ENCODE measurements around the gene C2orf74.

C2orf74 gene

DNA sequence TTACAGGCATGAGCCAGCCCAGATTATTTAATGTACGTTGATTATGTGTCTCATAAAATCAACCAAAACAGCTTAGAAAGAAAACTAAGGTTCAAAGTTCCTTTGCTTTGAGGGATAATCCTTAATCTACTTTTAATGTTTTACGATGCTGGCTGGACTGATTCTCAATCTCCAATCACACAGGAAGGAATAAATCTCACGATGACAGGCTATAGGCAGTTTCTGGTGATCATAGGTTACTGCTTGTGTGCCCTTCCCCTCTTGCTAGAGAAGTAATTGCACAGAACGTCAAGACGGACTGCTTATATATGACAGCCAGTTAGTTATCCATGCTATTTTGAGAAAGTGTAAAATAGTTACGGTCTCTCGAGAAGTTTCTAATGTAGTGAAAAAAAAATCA lies 43.1 kb downstream of the C2orf74 start:
- ChIA-PET CTCF (interaction anchor here (0.8 to 2.7 kb wide), 4 partner anchors 9 to 28 kb away, joined by 3 to 7 read pairs (median 3); no protein-coding TSS in a partner anchor), POLR2A (no interaction called here)
- DNase-seq (ENCODE audit: extremely low spot score): no peak
- TF ChIP-seq, protein P1, sequence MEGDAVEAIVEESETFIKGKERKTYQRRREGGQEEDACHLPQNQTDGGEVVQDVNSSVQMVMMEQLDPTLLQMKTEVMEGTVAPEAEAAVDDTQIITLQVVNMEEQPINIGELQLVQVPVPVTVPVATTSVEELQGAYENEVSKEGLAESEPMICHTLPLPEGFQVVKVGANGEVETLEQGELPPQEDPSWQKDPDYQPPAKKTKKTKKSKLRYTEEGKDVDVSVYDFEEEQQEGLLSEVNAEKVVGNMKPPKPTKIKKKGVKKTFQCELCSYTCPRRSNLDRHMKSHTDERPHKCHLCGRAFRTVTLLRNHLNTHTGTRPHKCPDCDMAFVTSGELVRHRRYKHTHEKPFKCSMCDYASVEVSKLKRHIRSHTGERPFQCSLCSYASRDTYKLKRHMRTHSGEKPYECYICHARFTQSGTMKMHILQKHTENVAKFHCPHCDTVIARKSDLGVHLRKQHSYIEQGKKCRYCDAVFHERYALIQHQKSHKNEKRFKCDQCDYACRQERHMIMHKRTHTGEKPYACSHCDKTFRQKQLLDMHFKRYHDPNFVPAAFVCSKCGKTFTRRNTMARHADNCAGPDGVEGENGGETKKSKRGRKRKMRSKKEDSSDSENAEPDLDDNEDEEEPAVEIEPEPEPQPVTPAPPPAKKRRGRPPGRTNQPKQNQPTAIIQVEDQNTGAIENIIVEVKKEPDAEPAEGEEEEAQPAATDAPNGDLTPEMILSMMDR (IDR thresholded peaks at IDR 0.05; ENCODE audit: control extremely low read depth, extremely low read depth, low read depth, missing control alignments): no peak

DNA sequence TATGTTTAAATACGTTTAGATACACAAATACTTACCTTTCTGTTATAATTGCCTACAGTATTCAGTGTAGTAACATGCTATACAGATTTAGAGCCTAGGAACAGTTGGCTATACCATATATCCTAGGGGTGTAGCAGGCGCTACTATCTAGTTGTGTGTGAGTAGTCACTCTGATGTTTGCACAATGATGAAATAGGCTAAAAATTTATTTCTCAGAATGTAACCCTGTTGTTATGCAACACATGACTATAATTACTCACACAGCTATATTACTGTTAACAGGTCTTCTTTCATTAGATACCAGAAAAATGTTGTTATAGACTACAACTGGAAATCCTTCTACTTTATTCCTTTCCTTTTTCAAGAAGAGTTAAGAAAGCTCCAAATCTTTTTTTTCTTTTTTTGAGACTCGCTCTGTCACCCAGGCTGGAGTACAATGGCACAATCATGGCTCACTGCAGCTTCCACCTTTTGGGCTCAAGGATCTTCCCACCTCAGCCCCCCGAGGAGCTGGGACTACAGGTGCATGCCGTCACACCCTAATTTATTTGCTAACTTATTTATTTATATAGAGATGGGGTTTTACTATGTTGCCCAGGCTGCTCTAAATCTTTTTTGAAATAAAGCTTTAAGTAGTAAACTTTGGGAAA lies 48.5 kb downstream of the C2orf74 start:
- POLR2A ChIA-PET: no interaction called here
- TF ChIP-seq, protein P1 (IDR thresholded peaks at IDR 0.05; ENCODE audit: control extremely low read depth, extremely low read depth, low read depth, missing control alignments): no peak
- CTCF ChIA-PET: interaction anchor here (1.1 to 3.3 kb wide), 3 partner anchors 8 to 12 kb away, joined by 3 to 11 read pairs (median 7); no protein-coding TSS in a partner anchor
- DNase-seq (ENCODE audit: extremely low spot score): no peak

DNA sequence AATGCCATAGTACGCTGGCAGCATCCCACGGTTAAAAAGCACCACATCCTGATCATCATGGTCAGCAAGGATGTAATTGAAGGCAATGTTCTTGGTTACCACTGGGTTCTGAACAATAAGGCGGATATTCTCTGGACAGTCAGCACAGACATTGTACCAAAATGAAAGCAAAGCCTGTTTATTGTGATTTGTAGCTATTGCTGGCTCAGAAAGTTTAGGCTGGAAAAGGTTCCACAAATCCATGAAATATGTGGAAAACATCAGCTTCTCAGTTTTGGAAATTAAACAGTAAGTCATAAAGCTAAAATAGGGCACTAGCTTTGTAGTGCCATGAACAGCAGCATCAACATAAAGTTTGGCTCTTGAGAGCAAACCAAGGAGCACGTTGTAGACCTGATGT lies 52.2 kb downstream of the C2orf74 start:
- no peak for DNase-seq (ENCODE audit: extremely low spot score)
- ChIA-PET POLR2A (no interaction called here), CTCF (interaction anchor here (0.8 to 1.2 kb wide), 3 partner anchors 9 to 44 kb away, joined by 3 to 4 read pairs (median 3); no protein-coding TSS in a partner anchor)
- TF ChIP-seq, protein P1 (IDR thresholded peaks at IDR 0.05; ENCODE audit: control extremely low read depth, extremely low read depth, low read depth, missing control alignments): no peak

Measured in GM10248 (cell line).